DND-41 (cell line): ENCODE measurements around the gene MANEAL.

Experiments
- CTCF ChIP-seq: IDR thresholded peaks from 2 replicates; pipeline ENCODE4 v1.5.1; 2012; ENCODE audit warnings: borderline replicate concordance, low read length, moderate library complexity, mild to moderate bottlenecking; ENCODE audit not compliant: poor library complexity, severe bottlenecking; ENCODE audit errors: extremely low read depth
- EZH2 ChIP-seq: IDR thresholded peaks from 3 replicates; pipeline ENCODE4 v1.6.1; 2012; ENCODE audit warnings: borderline replicate concordance, low read depth, mild to moderate bottlenecking, moderate library complexity, low read length, inconsistent platforms; ENCODE audit not compliant: severe bottlenecking

GRCh38 chr1:37793773-37794371, at the start of gene MANEAL:
- no peak for TF ChIP-seq CTCF
- no peak for TF ChIP-seq EZH2
